ENCODE measurements around the gene DOHH. TPM values are rescaled to one million over a fixed set of nuclear protein-coding genes. Genes with fewer than 3 reads are reported as not detected.
"Not testable (repeated sequence)": the region's sequence is repeated elsewhere in the genome, so short reads cannot be mapped to it uniquely, and the experiment has no call there.

The DOHH gene
- total RNA-seq, 1 experiment from 2014 or later = 12.3 TPM

DNA sequence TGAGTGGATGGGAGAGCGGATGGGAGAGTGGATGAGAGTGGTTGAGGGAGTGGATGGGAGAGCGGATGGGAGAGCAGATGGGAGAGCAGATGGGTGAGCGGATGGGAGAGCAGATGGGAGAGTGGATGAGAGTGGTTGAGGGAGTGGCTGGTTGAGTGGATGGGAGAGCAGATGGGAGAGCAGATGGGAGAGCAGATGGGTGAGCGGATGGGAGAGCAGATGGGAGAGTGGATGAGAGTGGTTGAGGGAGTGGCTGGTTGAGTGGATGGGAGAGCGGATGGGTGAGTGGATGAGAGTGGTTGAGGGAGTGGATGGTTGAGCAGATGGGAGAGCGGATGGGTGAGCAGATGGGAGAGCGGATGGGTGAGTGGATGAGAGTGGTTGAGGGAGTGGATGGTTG, 28.8 kb upstream of the DOHH start:
- H3K4me3 ChIP-seq; DNase-seq; H3K27me3 ChIP-seq; H3K9me3 ChIP-seq (replicated peaks); H3K4me1 ChIP-seq; H3K27ac ChIP-seq: not testable (repeated sequence)
- H3K36me3 ChIP-seq = peaks cover 33% of the 10 kb centered on the region

- Histone ChIP-seq H3K36me3 (peaks cover 33% of the 10 kb centered on the region), H3K9me3 (replicated peaks) (no peaks in the 10 kb centered on the region), H3K4me1 (no peaks in the 10 kb centered on the region), H3K27ac (no peak overlapping the region), H3K27me3 (no peaks in the 10 kb centered on the region), H3K4me3 (no peak overlapping the region)
- DNase-seq = no peak
These were observed 28.2 kb upstream of the DOHH start for GRCh38 chr19:3528539-3529211.

DNA sequence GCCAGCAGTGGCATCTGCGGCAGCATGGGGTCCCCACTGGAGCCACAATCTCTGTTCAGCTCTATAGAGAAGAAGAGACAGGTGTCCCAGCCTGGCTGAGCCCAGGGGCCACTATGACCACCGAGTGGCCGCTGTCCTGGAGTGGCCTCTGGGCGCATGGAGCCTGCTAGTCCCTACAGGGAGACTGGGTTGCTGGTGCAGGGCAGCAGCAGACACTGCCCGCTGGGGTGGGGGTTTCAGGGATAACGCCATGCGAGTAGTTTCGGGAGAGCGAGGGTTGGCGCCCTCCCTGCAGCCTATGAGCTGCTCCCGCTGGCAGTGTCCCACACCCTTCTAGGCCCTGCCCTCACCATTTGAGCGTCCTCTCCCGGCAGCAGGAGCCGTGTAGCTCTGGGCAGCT, 27.6 kb upstream of the DOHH start:
- DNase-seq = no peak
- H3K9me3 ChIP-seq (replicated peaks) = no peaks in the 10 kb centered on the region
- H3K4me1 ChIP-seq = no peaks in the 10 kb centered on the region
- H3K27ac ChIP-seq = no peak overlapping the region
- peaks cover 30% of the 10 kb centered on the region for H3K36me3 ChIP-seq
- H3K27me3 ChIP-seq = no peaks in the 10 kb centered on the region
- H3K4me3 ChIP-seq = no peak overlapping the region

DNA sequence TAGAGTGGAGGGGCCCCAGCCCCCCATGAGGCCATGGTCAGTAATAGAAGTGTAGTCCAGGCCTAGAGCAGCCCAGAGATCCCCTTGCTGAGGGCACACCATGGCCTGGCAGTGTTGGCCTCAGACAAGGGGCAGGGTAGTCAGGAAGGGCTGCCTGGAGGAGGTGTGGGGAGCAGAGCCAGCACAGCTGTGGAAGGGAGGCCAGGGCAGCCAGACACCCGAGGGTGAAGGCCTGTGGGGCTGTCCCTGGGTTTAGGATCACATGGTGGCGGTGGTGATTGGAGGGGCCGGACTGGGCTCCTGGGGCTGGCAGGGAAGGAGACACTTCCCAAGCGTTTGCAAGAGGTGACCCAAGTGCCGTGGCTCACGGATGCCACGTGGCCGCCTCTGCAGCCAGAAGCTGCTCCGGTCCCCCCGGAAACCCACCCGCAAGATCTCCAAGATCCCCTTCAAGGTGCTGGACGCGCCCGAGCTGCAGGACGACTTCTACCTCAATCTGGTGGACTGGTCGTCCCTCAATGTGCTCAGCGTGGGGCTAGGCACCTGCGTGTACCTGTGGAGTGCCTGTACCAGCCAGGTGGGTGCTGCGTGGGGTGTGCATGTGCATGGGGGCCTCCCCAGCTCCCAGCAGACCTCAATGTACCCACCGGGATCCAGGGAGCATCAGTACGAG, 26.9 kb upstream of the DOHH start:
- DNase-seq = no peak
- Histone ChIP-seq H3K27ac (no peak overlapping the region), H3K4me1 (no peaks in the 10 kb centered on the region), H3K4me3 (no peak overlapping the region), H3K27me3 (no peaks in the 10 kb centered on the region), H3K36me3 (peaks cover 27% of the 10 kb centered on the region), H3K9me3 (replicated peaks) (no peaks in the 10 kb centered on the region)

- Histone ChIP-seq H3K27ac (no peak overlapping the region), H3K27me3 (no peaks in the 10 kb centered on the region), H3K4me1 (no peaks in the 10 kb centered on the region), H3K9me3 (replicated peaks) (no peaks in the 10 kb centered on the region), H3K4me3 (no peak overlapping the region), H3K36me3 (peaks cover 24% of the 10 kb centered on the region)
- DNase-seq = no peak
These were observed 26.2 kb upstream of the DOHH start for GRCh38 chr19:3526507-3527237.

GRCh38 chr19:3524904-3525451, 24.5 kb upstream of the DOHH start:
- H3K9me3 ChIP-seq (replicated peaks) = no peaks in the 10 kb centered on the region
- DNase-seq = no peak
- no peak overlapping the region for H3K4me3 ChIP-seq
- H3K27ac ChIP-seq = no peak overlapping the region
- H3K4me1 ChIP-seq = no peaks in the 10 kb centered on the region
- H3K36me3 ChIP-seq = peaks cover 22% of the 10 kb centered on the region
- no peaks in the 10 kb centered on the region for H3K27me3 ChIP-seq

- no peaks in the 10 kb centered on the region for H3K27me3 ChIP-seq
- H3K27ac ChIP-seq = no peak overlapping the region
- DNase-seq = no peak
- H3K9me3 ChIP-seq (replicated peaks) = no peaks in the 10 kb centered on the region
- peaks cover 22% of the 10 kb centered on the region for H3K36me3 ChIP-seq
- no peaks in the 10 kb centered on the region for H3K4me1 ChIP-seq
- no peak overlapping the region for H3K4me3 ChIP-seq
These were observed 23.8 kb upstream of the DOHH start for GRCh38 chr19:3524078-3524842.

- no peak for DNase-seq
- Histone ChIP-seq H3K27me3 (no peaks in the 10 kb centered on the region), H3K27ac (no peak overlapping the region), H3K4me1 (no peaks in the 10 kb centered on the region), H3K36me3 (peaks cover 22% of the 10 kb centered on the region), H3K4me3 (no peak overlapping the region), H3K9me3 (replicated peaks) (no peaks in the 10 kb centered on the region)
These were observed 23.0 kb upstream of the DOHH start for GRCh38 chr19:3523361-3524077.

DNA sequence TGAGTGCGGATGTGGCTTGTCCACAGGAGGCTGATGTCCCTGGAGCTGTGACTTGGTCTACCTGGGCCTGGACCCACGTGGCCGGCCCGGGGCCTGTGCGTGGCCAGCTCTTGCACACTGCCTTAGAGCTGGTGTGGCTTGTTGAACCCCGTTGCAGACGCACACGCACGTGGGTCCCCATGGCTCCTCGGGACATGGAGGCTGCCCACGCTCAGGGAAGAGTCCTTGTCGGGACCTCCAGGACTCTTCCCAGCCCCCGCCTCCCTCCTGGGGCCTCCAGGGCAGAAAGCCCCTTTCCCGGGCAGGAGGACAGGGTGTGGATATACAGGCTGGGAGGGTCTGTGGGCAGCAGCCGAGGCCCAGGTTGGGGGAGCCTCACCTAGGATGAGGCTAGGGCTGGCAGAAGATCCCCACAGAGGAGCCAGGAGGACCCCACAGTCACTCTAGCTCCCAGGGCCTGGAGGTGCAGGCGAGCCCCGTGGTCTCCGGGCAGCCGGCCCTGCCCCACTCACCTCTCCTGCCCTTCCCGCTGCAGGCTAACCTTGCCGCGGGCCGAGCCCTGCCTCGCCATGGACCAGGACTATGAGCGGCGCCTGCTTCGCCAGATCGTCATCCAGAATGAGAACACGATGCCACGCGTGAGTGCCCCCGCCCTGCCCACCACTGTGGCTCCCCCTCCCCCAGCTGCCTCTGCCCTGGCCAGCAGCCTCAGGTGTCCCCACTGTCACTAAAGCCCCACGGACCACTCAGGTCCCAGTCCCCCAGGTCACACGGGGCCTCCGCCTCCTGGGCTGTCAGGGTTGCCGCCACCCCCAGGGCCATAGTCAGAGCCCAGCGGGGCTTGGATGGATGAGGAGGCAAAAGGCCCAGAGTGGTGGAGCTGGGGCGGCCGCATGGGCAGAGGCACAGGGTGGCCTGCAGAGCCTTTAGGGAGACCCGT, 22.2 kb upstream of the DOHH start:
- H3K9me3 ChIP-seq (replicated peaks) = no peaks in the 10 kb centered on the region
- H3K36me3 ChIP-seq = peaks cover 18% of the 10 kb centered on the region
- no peaks in the 10 kb centered on the region for H3K4me1 ChIP-seq
- DNase-seq = no peak
- no peaks in the 10 kb centered on the region for H3K27me3 ChIP-seq
- no peak overlapping the region for H3K4me3 ChIP-seq
- H3K27ac ChIP-seq = no peak overlapping the region

- no peaks in the 10 kb centered on the region for H3K9me3 ChIP-seq (replicated peaks)
- peaks cover 7% of the 10 kb centered on the region for H3K36me3 ChIP-seq
- H3K27me3 ChIP-seq = no peaks in the 10 kb centered on the region
- no peak for DNase-seq
- no peak overlapping the region for H3K4me3 ChIP-seq
- H3K27ac ChIP-seq = no peak overlapping the region
- H3K4me1 ChIP-seq = no peaks in the 10 kb centered on the region
These were observed 20.6 kb upstream of the DOHH start for GRCh38 chr19:3521104-3521445.

DNA sequence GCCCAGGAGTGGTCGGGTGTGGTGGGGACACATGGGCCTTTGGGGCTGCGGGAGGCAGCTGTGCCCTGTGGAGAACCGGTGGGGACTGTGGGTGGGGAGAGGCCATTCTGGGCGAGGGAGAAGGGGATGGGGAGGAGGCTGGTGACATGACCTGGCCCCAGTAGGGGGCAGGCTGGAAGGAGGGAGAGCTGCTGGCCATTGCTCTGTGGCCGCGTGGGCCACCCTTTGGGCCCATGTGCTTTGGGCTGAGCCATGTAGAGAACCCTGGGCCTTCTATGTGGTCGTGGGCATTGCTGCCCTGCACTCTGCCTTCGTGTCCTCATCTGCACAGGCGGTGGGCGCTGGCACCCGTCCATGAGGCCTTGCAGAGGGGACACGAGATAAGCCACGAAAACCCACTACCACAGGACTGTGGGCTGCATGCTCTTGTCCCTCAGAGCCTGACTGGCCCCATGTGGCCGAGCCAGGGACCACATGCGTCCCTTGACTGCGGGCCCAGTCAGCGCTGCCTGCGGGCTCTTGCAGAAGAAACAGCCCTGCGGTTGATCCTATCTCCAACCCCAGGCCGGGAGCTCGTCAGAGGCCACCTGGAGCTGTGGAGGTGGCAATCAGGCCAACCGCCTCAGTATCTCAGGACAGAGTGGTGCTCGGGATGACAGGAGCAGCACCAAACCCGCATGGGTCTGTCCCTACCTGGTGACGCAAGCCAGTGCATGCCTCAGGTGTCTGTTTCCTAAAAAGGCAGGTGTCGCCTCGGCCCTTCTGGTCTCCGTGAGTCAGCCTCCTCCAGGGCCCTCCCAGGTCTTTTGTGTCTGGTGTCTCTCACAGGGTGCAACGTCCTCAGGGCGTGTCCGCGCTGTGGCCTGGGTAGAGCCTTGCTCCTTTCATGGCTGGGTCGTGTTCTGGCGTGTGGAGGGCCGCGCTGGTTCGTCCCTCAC, 20.0 kb upstream of the DOHH start:
- no peak for DNase-seq
- H3K27ac ChIP-seq = no peak overlapping the region
- peaks cover 7% of the 10 kb centered on the region for H3K36me3 ChIP-seq
- no peaks in the 10 kb centered on the region for H3K9me3 ChIP-seq (replicated peaks)
- H3K27me3 ChIP-seq = no peaks in the 10 kb centered on the region
- no peaks in the 10 kb centered on the region for H3K4me1 ChIP-seq
- H3K4me3 ChIP-seq = no peak overlapping the region

- Histone ChIP-seq H3K27me3 (no peaks in the 10 kb centered on the region), H3K27ac (no peak overlapping the region), H3K36me3 (peaks cover 4% of the 10 kb centered on the region; the same call in 1 of the 2 replicates), H3K4me3 (no peak overlapping the region), H3K4me1 (no peaks in the 10 kb centered on the region), H3K9me3 (replicated peaks) (no peaks in the 10 kb centered on the region)
- no peak for DNase-seq
These were observed 18.7 kb upstream of the DOHH start for GRCh38 chr19:3519126-3519525.

Measured in SJCRH30 (cell line).